ENCODE measurements around the gene LRMDA.
"Not testable (repeated sequence)": the region's sequence is repeated elsewhere in the genome, so short reads cannot be mapped to it uniquely, and the experiment has no call there.

Gene LRMDA

GRCh38 chr10:76492678-76493472, 1061.5 kb downstream of the LRMDA start:
- no peak for DNase-seq

GRCh38 chr10:76497666-76498065, 1066.2 kb downstream of the LRMDA start:
- DNase-seq = no peak

GRCh38 chr10:76504823-76505222, 1073.4 kb downstream of the LRMDA start:
- no peak for DNase-seq

- no peak for DNase-seq
Observed at GRCh38 chr10:76509446-76509845, 1078.0 kb downstream of the LRMDA start.

- no peak for DNase-seq
Observed at GRCh38 chr10:76514321-76514720, 1082.9 kb downstream of the LRMDA start.

- no peak for DNase-seq
Observed at GRCh38 chr10:76514869-76515268, 1083.4 kb downstream of the LRMDA start.

- no peak for DNase-seq
Observed at GRCh38 chr10:76522547-76522946, 1091.1 kb downstream of the LRMDA start.

GRCh38 chr10:76523246-76523645, 1091.8 kb downstream of the LRMDA start:
- DNase-seq = no peak

GRCh38 chr10:76523791-76524351, 1092.4 kb downstream of the LRMDA start:
- DNase-seq = no peak

- DNase-seq = not testable (repeated sequence)
Observed at GRCh38 chr10:76526833-76527232, 1095.4 kb downstream of the LRMDA start.

- DNase-seq = no peak
Observed at GRCh38 chr10:76540331-76540730, 1108.9 kb downstream of the LRMDA start.

- no peak for DNase-seq
Observed at GRCh38 chr10:76540786-76541185, 1109.4 kb downstream of the LRMDA start.

GRCh38 chr10:76541852-76542251, 1110.4 kb downstream of the LRMDA start:
- no peak for DNase-seq

- no peak for DNase-seq
Observed at GRCh38 chr10:76542307-76542930, 1111.0 kb downstream of the LRMDA start.

GRCh38 chr10:76543655-76544054, 1112.2 kb downstream of the LRMDA start:
- no peak for DNase-seq

GRCh38 chr10:76544789-76545188, 1113.4 kb downstream of the LRMDA start:
- DNase-seq = no peak

- DNase-seq = no peak
Observed at GRCh38 chr10:76546411-76546810, 1115.0 kb downstream of the LRMDA start.

GRCh38 chr10:76547352-76547972, 1116.0 kb downstream of the LRMDA start:
- peak; percentile 73 for DNase-seq

GRCh38 chr10:76548716-76549115, 1117.3 kb downstream of the LRMDA start:
- no peak for DNase-seq

GRCh38 chr10:76549171-76549570, 1117.7 kb downstream of the LRMDA start:
- DNase-seq = no peak

GRCh38 chr10:76550806-76551205, 1119.4 kb downstream of the LRMDA start:
- DNase-seq = no peak

GRCh38 chr10:76552091-76552873, 1120.9 kb downstream of the LRMDA start:
- DNase-seq = no peak
